Parathyroid adenoma (tissue), 2 donors: ENCODE results near the gene TOPAZ1.

Source experiments
- H2AFZ ChIP-seq: fragments of 300-600 bp; sonication (generic); one replicate; pipeline ENCODE4 v1.7.0; 2017; ENCODE audit warnings: antibody characterized with exemption, mild to moderate bottlenecking
- H3K27ac ChIP-seq: fragments of 300-600 bp; sonication (generic); one replicate; pipeline ENCODE4 v1.7.0; 2017
- H3K27me3 ChIP-seq: fragments of 300-600 bp; sonication (generic); one replicate; pipeline ENCODE4 v1.7.0; 2017; ENCODE audit warnings: low read length; ENCODE audit not compliant: control insufficient read depth, insufficient read depth
- H3K36me3 ChIP-seq: fragments of 300-600 bp; sonication (generic); one replicate; pipeline ENCODE4 v1.7.0; 2017; ENCODE audit warnings: low read length; ENCODE audit not compliant: control insufficient read depth, insufficient read depth
- H3K4me1 ChIP-seq: fragments of 300-600 bp; sonication (generic); one replicate; pipeline ENCODE4 v1.7.0; 2017; ENCODE audit warnings: control low read depth
- H3K4me2 ChIP-seq: fragments of 300-600 bp; sonication (generic); one replicate; pipeline ENCODE4 v1.7.0; 2017; ENCODE audit warnings: low read length
- H3K4me3 ChIP-seq: fragments of 300-600 bp; sonication (generic); one replicate; pipeline ENCODE4 v1.7.0; 2017; ENCODE audit warnings: low read depth, low read length
- H3K79me2 ChIP-seq: fragments of 300-600 bp; sonication (generic); one replicate; pipeline ENCODE4 v1.7.0; 2017; ENCODE audit warnings: control low read depth
- H3K9ac ChIP-seq: fragments of 300-600 bp; sonication (generic); one replicate; pipeline ENCODE4 v1.7.0; 2017; ENCODE audit warnings: mild to moderate bottlenecking
- H3K9me3 ChIP-seq: fragments of 300-600 bp; sonication (generic); one replicate; pipeline ENCODE4 v1.7.0; 2017; ENCODE audit warnings: low read length; ENCODE audit not compliant: control insufficient read depth
- TF ChIP-seq, protein P1 (sequence below): fragments of 300-600 bp; sonication (generic); IDR thresholded peaks from one replicate; pipeline ENCODE4 v1.7.0; 2017; ENCODE audit warnings: antibody characterized with exemption, mild to moderate bottlenecking
- donor health status: primary hyperparathyroidism.

TOPAZ1 gene

DNA sequence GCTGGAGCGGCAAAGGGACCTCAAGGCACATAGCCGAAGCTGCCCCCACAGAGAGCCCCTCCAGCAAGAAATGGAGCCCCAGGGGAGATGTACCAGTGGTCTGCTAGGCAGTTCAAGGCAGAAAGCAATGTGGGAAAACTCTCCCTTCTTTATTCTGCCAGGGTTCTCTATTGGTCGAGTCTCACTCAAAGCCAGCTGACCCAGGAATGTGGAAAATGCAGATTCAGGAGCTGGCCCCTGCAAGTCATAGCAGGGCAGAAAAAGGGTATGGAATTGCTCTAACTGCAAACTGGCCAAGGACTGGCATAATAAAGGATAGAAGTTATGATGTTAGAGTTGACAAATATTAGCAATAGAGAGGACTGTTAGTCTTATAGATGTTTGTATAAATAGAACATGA lies 4.0 kb upstream of the TOPAZ1 start:
- H3K36me3 ChIP-seq = no peaks in the 10 kb centered on the region
- H3K9me3 ChIP-seq = no peaks in the 10 kb centered on the region
- H3K27me3 ChIP-seq = no peaks in the 10 kb centered on the region
- H3K9ac ChIP-seq = no peak overlapping the region
- no peak overlapping the region for H3K27ac ChIP-seq
- H3K4me2 ChIP-seq = no peak overlapping the region
- no peak overlapping the region for H2AFZ ChIP-seq
- no peaks in the 10 kb centered on the region for H3K4me1 ChIP-seq
- TF ChIP-seq, protein P1, sequence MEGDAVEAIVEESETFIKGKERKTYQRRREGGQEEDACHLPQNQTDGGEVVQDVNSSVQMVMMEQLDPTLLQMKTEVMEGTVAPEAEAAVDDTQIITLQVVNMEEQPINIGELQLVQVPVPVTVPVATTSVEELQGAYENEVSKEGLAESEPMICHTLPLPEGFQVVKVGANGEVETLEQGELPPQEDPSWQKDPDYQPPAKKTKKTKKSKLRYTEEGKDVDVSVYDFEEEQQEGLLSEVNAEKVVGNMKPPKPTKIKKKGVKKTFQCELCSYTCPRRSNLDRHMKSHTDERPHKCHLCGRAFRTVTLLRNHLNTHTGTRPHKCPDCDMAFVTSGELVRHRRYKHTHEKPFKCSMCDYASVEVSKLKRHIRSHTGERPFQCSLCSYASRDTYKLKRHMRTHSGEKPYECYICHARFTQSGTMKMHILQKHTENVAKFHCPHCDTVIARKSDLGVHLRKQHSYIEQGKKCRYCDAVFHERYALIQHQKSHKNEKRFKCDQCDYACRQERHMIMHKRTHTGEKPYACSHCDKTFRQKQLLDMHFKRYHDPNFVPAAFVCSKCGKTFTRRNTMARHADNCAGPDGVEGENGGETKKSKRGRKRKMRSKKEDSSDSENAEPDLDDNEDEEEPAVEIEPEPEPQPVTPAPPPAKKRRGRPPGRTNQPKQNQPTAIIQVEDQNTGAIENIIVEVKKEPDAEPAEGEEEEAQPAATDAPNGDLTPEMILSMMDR = no peak
- H3K4me3 ChIP-seq = no peak overlapping the region
- H3K79me2 ChIP-seq = no peaks in the 10 kb centered on the region

DNA sequence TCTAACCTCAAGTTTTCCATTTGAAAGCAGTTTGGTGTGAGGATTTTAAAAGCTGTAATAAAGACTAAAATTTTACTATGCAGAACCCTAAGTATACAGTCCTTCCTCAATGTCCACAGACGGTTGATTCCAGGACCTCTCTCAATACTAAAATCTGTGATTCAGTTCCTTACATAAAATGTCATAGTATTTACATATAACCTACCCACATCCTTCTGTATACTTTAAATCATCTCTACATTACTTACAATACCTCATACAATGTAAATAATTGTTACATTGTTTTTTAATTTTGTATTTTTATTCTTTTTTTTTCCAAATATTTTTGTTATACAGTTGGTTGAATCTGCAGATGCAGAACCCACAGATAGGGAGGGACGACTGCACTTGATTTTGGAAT lies 2.8 kb upstream of the TOPAZ1 start:
- Histone ChIP-seq H3K4me3 (no peak overlapping the region), H3K9ac (no peak overlapping the region), H3K36me3 (no peaks in the 10 kb centered on the region), H2AFZ (no peak overlapping the region), H3K9me3 (no peaks in the 10 kb centered on the region), H3K79me2 (no peaks in the 10 kb centered on the region), H3K4me1 (no peaks in the 10 kb centered on the region), H3K27ac (no peak overlapping the region), H3K4me2 (no peak overlapping the region), H3K27me3 (no peaks in the 10 kb centered on the region)
- TF ChIP-seq, protein P1 = no peak

DNA sequence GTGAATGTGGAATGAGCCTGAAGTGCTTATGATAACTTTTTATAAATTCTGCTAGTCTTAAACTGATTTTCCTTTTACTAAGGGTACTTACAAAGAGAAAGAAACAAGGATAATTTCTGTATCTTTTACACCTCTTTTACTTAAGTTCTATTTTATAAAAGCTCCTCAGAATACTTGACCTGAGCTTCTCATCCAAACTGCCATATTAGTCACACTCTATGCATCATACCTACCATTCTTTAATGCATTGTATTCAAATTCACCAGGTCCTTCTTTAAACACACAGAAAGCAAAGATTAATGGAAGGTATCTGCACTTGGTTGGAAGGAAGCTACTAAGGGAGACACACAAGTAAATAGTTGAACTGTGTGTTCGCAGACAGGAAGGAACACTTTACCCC lies 1.6 kb upstream of the TOPAZ1 start:
- H2AFZ ChIP-seq = no peak overlapping the region
- H3K4me2 ChIP-seq = no peak overlapping the region
- H3K9ac ChIP-seq = no peak overlapping the region
- no peak overlapping the region for H3K27ac ChIP-seq
- H3K4me1 ChIP-seq = no peaks in the 10 kb centered on the region
- H3K36me3 ChIP-seq = no peaks in the 10 kb centered on the region
- no peaks in the 10 kb centered on the region for H3K79me2 ChIP-seq
- no peak overlapping the region for H3K4me3 ChIP-seq
- H3K9me3 ChIP-seq = no peaks in the 10 kb centered on the region
- TF ChIP-seq, protein P1 = no peak
- H3K27me3 ChIP-seq = no peaks in the 10 kb centered on the region

DNA sequence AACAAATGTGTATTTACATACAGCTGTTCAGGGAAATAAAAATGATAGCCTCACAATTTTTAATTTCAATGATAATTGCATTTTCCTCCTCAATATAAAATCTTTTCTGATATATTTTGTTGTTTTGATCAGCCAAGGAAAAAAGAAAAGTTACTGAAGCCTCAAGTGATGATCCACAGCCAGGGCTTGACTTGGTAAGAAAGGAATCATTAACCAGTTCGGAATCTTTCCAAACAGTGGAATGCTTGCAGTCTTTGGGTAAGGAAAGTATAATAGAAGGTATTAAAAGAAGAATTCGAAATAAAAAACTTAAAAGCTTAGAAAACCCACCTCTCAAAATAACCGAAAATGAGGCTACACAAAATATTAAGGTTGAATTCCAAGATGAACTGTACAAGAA lies 1.0 kb downstream of the TOPAZ1 start:
- TF ChIP-seq, protein P1 = no peak

DNA sequence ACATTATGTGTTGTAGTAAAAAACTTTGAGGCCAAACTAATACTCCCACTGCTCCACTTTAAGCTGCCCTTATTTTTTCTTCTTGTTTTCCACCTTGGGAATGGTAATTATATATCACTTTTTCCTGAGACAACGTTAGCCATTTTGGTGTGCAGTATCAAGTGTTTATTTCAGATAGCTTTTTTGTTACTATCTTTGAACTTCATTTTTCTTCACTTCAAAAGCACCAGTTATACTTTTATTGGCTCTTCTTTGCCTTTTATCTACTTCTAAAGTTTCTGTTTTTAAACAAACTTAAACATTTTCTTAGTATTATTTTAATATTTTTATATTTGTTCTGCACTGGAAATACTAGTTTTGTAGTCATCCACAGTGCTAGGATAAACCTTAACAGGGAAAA lies 6.5 kb downstream of the TOPAZ1 start:
- Histone ChIP-seq H3K27ac (no peak overlapping the region), H3K36me3 (no peaks in the 10 kb centered on the region), H3K9me3 (no peaks in the 10 kb centered on the region), H3K9ac (no peak overlapping the region), H3K4me2 (no peak overlapping the region), H3K4me3 (no peak overlapping the region), H3K79me2 (no peaks in the 10 kb centered on the region), H2AFZ (no peak overlapping the region), H3K4me1 (no peaks in the 10 kb centered on the region), H3K27me3 (no peaks in the 10 kb centered on the region)
- TF ChIP-seq, protein P1 = no peak

More for the DNA sequence above, 1.0 kb downstream of the TOPAZ1 start:
- H3K36me3 ChIP-seq = no peaks in the 10 kb centered on the region
- H3K4me2 ChIP-seq = no peak overlapping the region
- no peaks in the 10 kb centered on the region for H3K79me2 ChIP-seq
- no peaks in the 10 kb centered on the region for H3K27me3 ChIP-seq
- no peak overlapping the region for H3K4me3 ChIP-seq
- no peaks in the 10 kb centered on the region for H3K9me3 ChIP-seq
- no peak overlapping the region for H3K9ac ChIP-seq
- H2AFZ ChIP-seq = no peak overlapping the region
- no peak overlapping the region for H3K27ac ChIP-seq
- no peaks in the 10 kb centered on the region for H3K4me1 ChIP-seq
